SK-N-SH treated with all-trans-retinoic acid at 6 μM for 48 hours (cell line): ENCODE data around the gene CACNA1C.

Source experiments
- ATAC-seq: fragments of 200-7000 bp; cut with Tn5 transposase; 3 replicates; pipeline ENCODE4 v1.9.1; 2020; ENCODE audit warnings: mild to moderate bottlenecking, moderate library complexity
- BACH2 ChIP-seq: fragments of 250-450 bp; sonication (Bioruptor Pico); IDR thresholded peaks from 2 replicates; pipeline ENCODE4 v1.9.0; 2021; ENCODE audit warnings: mild to moderate bottlenecking, borderline replicate concordance
- CREB5 ChIP-seq: fragments of 250-450 bp; sonication (Bioruptor Pico); IDR thresholded peaks from 2 replicates; pipeline ENCODE4 v1.5.1; 2020; ENCODE audit warnings: low read depth, mild to moderate bottlenecking, moderate library complexity
- ESRRG ChIP-seq: fragments of 250-450 bp; sonication (Bioruptor Pico); IDR thresholded peaks from 2 replicates; pipeline ENCODE4 v1.6.1; 2021; ENCODE audit warnings: mild to moderate bottlenecking
- GLIS3 ChIP-seq: fragments of 250-450 bp; sonication (Bioruptor Pico); IDR thresholded peaks from 2 replicates; pipeline ENCODE4 v1.5.0; 2020; ENCODE audit warnings: mild to moderate bottlenecking, moderate library complexity
- ISL1 ChIP-seq: fragments of 250-450 bp; sonication (Bioruptor Pico); IDR thresholded peaks from 2 replicates; pipeline ENCODE4 v2.1.2; 2022; ENCODE audit warnings: mild to moderate bottlenecking, moderate library complexity
- OSR1 ChIP-seq: fragments of 250-450 bp; sonication (Bioruptor Pico); IDR thresholded peaks from 2 replicates; pipeline ENCODE4 v1.8.0; 2022; ENCODE audit warnings: moderate library complexity, mild to moderate bottlenecking, inconsistent platforms
- POU6F1 ChIP-seq: fragments of 250-450 bp; sonication (Bioruptor Pico); IDR thresholded peaks from 2 replicates; pipeline ENCODE4 v1.8.0; 2021; ENCODE audit warnings: low read depth, mild to moderate bottlenecking, moderate library complexity, borderline replicate concordance
- PPARA ChIP-seq: fragments of 250-450 bp; sonication (Bioruptor Pico); IDR thresholded peaks from 2 replicates; pipeline ENCODE4 v1.5.0; 2020; ENCODE audit warnings: mild to moderate bottlenecking, borderline replicate concordance
- RARB ChIP-seq: fragments of 250-450 bp; sonication (Bioruptor Pico); IDR thresholded peaks from 2 replicates; pipeline ENCODE4 v1.8.0; 2021; ENCODE audit warnings: mild to moderate bottlenecking, moderate library complexity
- SNAI2 ChIP-seq: fragments of 250-450 bp; sonication (Bioruptor Pico); IDR thresholded peaks from 2 replicates; pipeline ENCODE4 v1.5.0; 2020; ENCODE audit warnings: mild to moderate bottlenecking, moderate library complexity
- TCF4 ChIP-seq: fragments of 250-450 bp; sonication (Bioruptor Pico); IDR thresholded peaks from 2 replicates; pipeline ENCODE4 v1.8.0; 2021; ENCODE audit warnings: mild to moderate bottlenecking, moderate library complexity, borderline replicate concordance
- TSHZ2 ChIP-seq: fragments of 250-450 bp; sonication (Bioruptor Pico); IDR thresholded peaks from 2 replicates; pipeline ENCODE4 v1.5.0; 2020; ENCODE audit warnings: mild to moderate bottlenecking, moderate library complexity
- ZC3H10 ChIP-seq: fragments of 250-450 bp; sonication (Bioruptor Pico); IDR thresholded peaks from 2 replicates; pipeline ENCODE4 v1.5.1; 2021; ENCODE audit warnings: mild to moderate bottlenecking, moderate library complexity
- ZFP3 ChIP-seq: fragments of 250-450 bp; sonication (Bioruptor Pico); IDR thresholded peaks from 2 replicates; pipeline ENCODE4 v1.5.0; 2020; ENCODE audit warnings: mild to moderate bottlenecking, moderate library complexity
- ZFP30 ChIP-seq: fragments of 450-650 bp; formaldehyde crosslinking; IDR thresholded peaks from 2 replicates; pipeline ENCODE4 v1.5.0; 2022; ENCODE audit warnings: mild to moderate bottlenecking, moderate library complexity
- ZNF565 ChIP-seq: fragments of 450-650 bp; formaldehyde crosslinking; conservative IDR thresholded peaks from 2 replicates; pipeline ENCODE4 v1.5.0; 2020; ENCODE audit warnings: low read depth, mild to moderate bottlenecking, moderate library complexity
- ZNF8 ChIP-seq: fragments of 450-650 bp; formaldehyde crosslinking; IDR thresholded peaks from 2 replicates; pipeline ENCODE4 v1.5.0; 2020; ENCODE audit warnings: mild to moderate bottlenecking, moderate library complexity

CACNA1C gene

GRCh38 chr12:2520722-2521246 lies 468.0 kb downstream of the CACNA1C start (continued):
- TF ChIP-seq TCF4 (CRISPR knock-in tag) (no peak), PPARA (CRISPR knock-in tag) (no peak), ZC3H10 (CRISPR knock-in tag) (no peak), TSHZ2 (no peak), ZFP3 (no peak)

- no peak for ATAC-seq
- TF ChIP-seq BACH2 (CRISPR knock-in tag) (no peak), OSR1 (CRISPR knock-in tag) (no peak), ZNF8 (CRISPR knock-in tag) (no peak), ZFP3 (no peak), GLIS3 (CRISPR knock-in tag) (no peak), CREB5 (CRISPR knock-in tag) (no peak), RARB (CRISPR knock-in tag) (no peak), SNAI2 (CRISPR knock-in tag) (no peak), TSHZ2 (no peak), ESRRG (no peak), PPARA (CRISPR knock-in tag) (no peak)
These were observed 470.5 kb downstream of the CACNA1C start for GRCh38 chr12:2523317-2523716.

GRCh38 chr12:2523844-2524243 lies 471.1 kb downstream of the CACNA1C start:
- TF ChIP-seq ZC3H10 (CRISPR knock-in tag) (no peak), ISL1 (CRISPR knock-in tag) (no peak)
- no peak for ATAC-seq

- no peak for ATAC-seq
- TF ChIP-seq ZNF565 (CRISPR knock-in tag) (no peak), SNAI2 (CRISPR knock-in tag) (no peak), POU6F1 (CRISPR knock-in tag) (no peak), TSHZ2 (no peak), ZFP30 (CRISPR knock-in tag) (no peak), BACH2 (CRISPR knock-in tag) (no peak), GLIS3 (CRISPR knock-in tag) (no peak)
These were observed 473.6 kb downstream of the CACNA1C start for GRCh38 chr12:2526371-2526770.
